ENCODE results near the gene ZNF79. TPM values are rescaled to one million over a fixed set of nuclear protein-coding genes. Genes with fewer than 3 reads are reported as not detected.

Gene ZNF79
- polyA plus RNA-seq, 2 donors = 2.3 to 2.5 TPM

GRCh38 chr9:127397646-127398274, 26.4 kb upstream of the ZNF79 start:
- Histone ChIP-seq H3K36me3 (ENCODE audit: control insufficient read depth in 2 of 2, insufficient read depth in 2 of 2, low read length in 1 of 2) (peaks cover 0 to 4% of the 10 kb centered on the region in 2 donors), H3K9me3 (ENCODE audit: control insufficient read depth in 2 of 2, insufficient read depth in 1 of 2, low read depth in 1 of 2, low read length in 1 of 2) (no peaks in the 10 kb centered on the region), H3K27ac (ENCODE audit: low read depth in 2 of 2, low read length in 1 of 2) (peak overlapping the region; percentile 86 to 91), H3K4me1 (ENCODE audit: control insufficient read depth in 2 of 2, insufficient read depth in 2 of 2, low read length in 1 of 2) (peaks cover 0 to 8% of the 10 kb centered on the region in 2 donors), H3K27me3 (ENCODE audit: control insufficient read depth in 1 of 2, insufficient read depth in 2 of 2, low read length in 2 of 2) (no peaks in the 10 kb centered on the region), H3K4me3 (ENCODE audit: low read depth in 1 of 2, low read length in 2 of 2) (peak overlapping the region; percentile 54 to 79)
- WGBS, 2 donors = 0 to 1% methylated on average over 43 to 55 of the region's 55 CpGs

GRCh38 chr9:127398275-127398647, 25.9 kb upstream of the ZNF79 start:
- Histone ChIP-seq H3K4me3 (ENCODE audit: low read depth in 1 of 2, low read length in 2 of 2) (peak overlapping the region; percentile 54 to 79), H3K9me3 (ENCODE audit: control insufficient read depth in 2 of 2, insufficient read depth in 1 of 2, low read depth in 1 of 2, low read length in 1 of 2) (no peaks in the 10 kb centered on the region), H3K36me3 (ENCODE audit: control insufficient read depth in 2 of 2, insufficient read depth in 2 of 2, low read length in 1 of 2) (peaks cover 0 to 4% of the 10 kb centered on the region in 2 donors), H3K4me1 (ENCODE audit: control insufficient read depth in 2 of 2, insufficient read depth in 2 of 2, low read length in 1 of 2) (peaks cover 0 to 8% of the 10 kb centered on the region in 2 donors), H3K27ac (ENCODE audit: low read depth in 2 of 2, low read length in 1 of 2) (no peak overlapping the region), H3K27me3 (ENCODE audit: control insufficient read depth in 1 of 2, insufficient read depth in 2 of 2, low read length in 2 of 2) (no peaks in the 10 kb centered on the region)
- 43 to 48% methylated on average over 5 of the region's 5 CpGs for WGBS, 2 donors

- H3K4me3 ChIP-seq (ENCODE audit: low read depth in 1 of 2, low read length in 2 of 2) = peak overlapping the region in 1 of 2 donors; percentile 54
- H3K9me3 ChIP-seq (ENCODE audit: control insufficient read depth in 2 of 2, insufficient read depth in 1 of 2, low read depth in 1 of 2, low read length in 1 of 2) = no peaks in the 10 kb centered on the region
- 84 to 87% methylated on average over 13 of the region's 13 CpGs for WGBS, 2 donors
- no peaks in the 10 kb centered on the region for H3K27me3 ChIP-seq (ENCODE audit: control insufficient read depth in 1 of 2, insufficient read depth in 2 of 2, low read length in 2 of 2)
- H3K27ac ChIP-seq (ENCODE audit: low read depth in 2 of 2, low read length in 1 of 2) = peak overlapping the region in 1 of 2 donors; percentile 5
- peaks cover 0 to 8% of the 10 kb centered on the region in 2 donors for H3K36me3 ChIP-seq (ENCODE audit: control insufficient read depth in 2 of 2, insufficient read depth in 2 of 2, low read length in 1 of 2)
- H3K4me1 ChIP-seq (ENCODE audit: control insufficient read depth in 2 of 2, insufficient read depth in 2 of 2, low read length in 1 of 2) = peaks cover 0 to 8% of the 10 kb centered on the region in 2 donors
Observed at GRCh38 chr9:127398715-127399400, 25.3 kb upstream of the ZNF79 start.

- Histone ChIP-seq H3K36me3 (ENCODE audit: control insufficient read depth in 2 of 2, insufficient read depth in 2 of 2, low read length in 1 of 2) (peaks cover 0 to 14% of the 10 kb centered on the region in 2 donors), H3K27ac (ENCODE audit: low read depth in 2 of 2, low read length in 1 of 2) (no peak overlapping the region), H3K9me3 (ENCODE audit: control insufficient read depth in 2 of 2, insufficient read depth in 1 of 2, low read depth in 1 of 2, low read length in 1 of 2) (no peaks in the 10 kb centered on the region), H3K4me3 (ENCODE audit: low read depth in 1 of 2, low read length in 2 of 2) (no peak overlapping the region), H3K4me1 (ENCODE audit: control insufficient read depth in 2 of 2, insufficient read depth in 2 of 2, low read length in 1 of 2) (peaks cover 0 to 8% of the 10 kb centered on the region in 2 donors), H3K27me3 (ENCODE audit: control insufficient read depth in 1 of 2, insufficient read depth in 2 of 2, low read length in 2 of 2) (no peaks in the 10 kb centered on the region)
- WGBS, 2 donors = 91 to 96% methylated on average over 14 of the region's 14 CpGs
Observed at GRCh38 chr9:127399736-127400269, 24.4 kb upstream of the ZNF79 start.

GRCh38 chr9:127402401-127403090, 21.6 kb upstream of the ZNF79 start:
- Histone ChIP-seq H3K4me3 (ENCODE audit: low read depth in 1 of 2, low read length in 2 of 2) (no peak overlapping the region), H3K27ac (ENCODE audit: low read depth in 2 of 2, low read length in 1 of 2) (no peak overlapping the region), H3K27me3 (ENCODE audit: control insufficient read depth in 1 of 2, insufficient read depth in 2 of 2, low read length in 2 of 2) (no peaks in the 10 kb centered on the region), H3K4me1 (ENCODE audit: control insufficient read depth in 2 of 2, insufficient read depth in 2 of 2, low read length in 1 of 2) (peaks cover 0 to 8% of the 10 kb centered on the region in 2 donors), H3K9me3 (ENCODE audit: control insufficient read depth in 2 of 2, insufficient read depth in 1 of 2, low read depth in 1 of 2, low read length in 1 of 2) (no peaks in the 10 kb centered on the region), H3K36me3 (ENCODE audit: control insufficient read depth in 2 of 2, insufficient read depth in 2 of 2, low read length in 1 of 2) (peaks cover 0 to 23% of the 10 kb centered on the region in 2 donors)
- 84 to 86% methylated on average over 18 of the region's 18 CpGs for WGBS, 2 donors

GRCh38 chr9:127403507-127404192, 20.5 kb upstream of the ZNF79 start:
- H3K36me3 ChIP-seq (ENCODE audit: control insufficient read depth in 2 of 2, insufficient read depth in 2 of 2, low read length in 1 of 2) = peaks cover 0 to 23% of the 10 kb centered on the region in 2 donors

GRCh38 chr9:127404631-127405030, 19.6 kb upstream of the ZNF79 start:
- Histone ChIP-seq H3K36me3 (ENCODE audit: control insufficient read depth in 2 of 2, insufficient read depth in 2 of 2, low read length in 1 of 2) (peaks cover 0 to 23% of the 10 kb centered on the region in 2 donors), H3K4me3 (ENCODE audit: low read depth in 1 of 2, low read length in 2 of 2) (no peak overlapping the region), H3K27ac (ENCODE audit: low read depth in 2 of 2, low read length in 1 of 2) (no peak overlapping the region), H3K27me3 (ENCODE audit: control insufficient read depth in 1 of 2, insufficient read depth in 2 of 2, low read length in 2 of 2) (no peaks in the 10 kb centered on the region), H3K4me1 (ENCODE audit: control insufficient read depth in 2 of 2, insufficient read depth in 2 of 2, low read length in 1 of 2) (no peaks in the 10 kb centered on the region), H3K9me3 (ENCODE audit: control insufficient read depth in 2 of 2, insufficient read depth in 1 of 2, low read depth in 1 of 2, low read length in 1 of 2) (no peaks in the 10 kb centered on the region)
- WGBS, 2 donors = 89 to 90% methylated on average over 23 of the region's 23 CpGs

More at GRCh38 chr9:127403507-127404192, 20.5 kb upstream of the ZNF79 start:
- 89% methylated on average over 19 to 22 of the region's 22 CpGs for WGBS, 2 donors
- Histone ChIP-seq H3K27me3 (ENCODE audit: control insufficient read depth in 1 of 2, insufficient read depth in 2 of 2, low read length in 2 of 2) (no peaks in the 10 kb centered on the region), H3K9me3 (ENCODE audit: control insufficient read depth in 2 of 2, insufficient read depth in 1 of 2, low read depth in 1 of 2, low read length in 1 of 2) (no peaks in the 10 kb centered on the region), H3K27ac (ENCODE audit: low read depth in 2 of 2, low read length in 1 of 2) (no peak overlapping the region), H3K4me3 (ENCODE audit: low read depth in 1 of 2, low read length in 2 of 2) (no peak overlapping the region), H3K4me1 (ENCODE audit: control insufficient read depth in 2 of 2, insufficient read depth in 2 of 2, low read length in 1 of 2) (peaks cover 0 to 1% of the 10 kb centered on the region in 2 donors)

- 88 to 90% methylated on average over 20 of the region's 20 CpGs for WGBS, 2 donors
- Histone ChIP-seq H3K27me3 (ENCODE audit: control insufficient read depth in 1 of 2, insufficient read depth in 2 of 2, low read length in 2 of 2) (no peaks in the 10 kb centered on the region), H3K36me3 (ENCODE audit: control insufficient read depth in 2 of 2, insufficient read depth in 2 of 2, low read length in 1 of 2) (peaks cover 0 to 23% of the 10 kb centered on the region in 2 donors), H3K9me3 (ENCODE audit: control insufficient read depth in 2 of 2, insufficient read depth in 1 of 2, low read depth in 1 of 2, low read length in 1 of 2) (no peaks in the 10 kb centered on the region), H3K27ac (ENCODE audit: low read depth in 2 of 2, low read length in 1 of 2) (no peak overlapping the region), H3K4me1 (ENCODE audit: control insufficient read depth in 2 of 2, insufficient read depth in 2 of 2, low read length in 1 of 2) (no peaks in the 10 kb centered on the region), H3K4me3 (ENCODE audit: low read depth in 1 of 2, low read length in 2 of 2) (no peak overlapping the region)
Observed at GRCh38 chr9:127405344-127406125, 18.6 kb upstream of the ZNF79 start.

Measured in esophagus (tissue), 2 donors.